Neural cell (in vitro differentiated cells): Measurements from ENCODE around the gene PCDH9.
A peak's percentile ranks its signal among the peaks of the same experiment; 100 is the strongest.

ENCODE experiments used
- EP300 ChIP-seq: fragments of 450-650 bp; conservative IDR thresholded peaks from 2 replicates; pipeline ENCODE4 v1.6.1; 2014; ENCODE audit warnings: antibody characterized with exemption, mild to moderate bottlenecking, moderate library complexity; ENCODE audit not compliant: poor library complexity, severe bottlenecking
- RAD21 ChIP-seq: fragments of 450-650 bp; conservative IDR thresholded peaks from 2 replicates; pipeline ENCODE4 v1.6.1; 2014; ENCODE audit warnings: antibody characterized with exemption, mild to moderate bottlenecking, moderate library complexity
- SMC3 ChIP-seq: fragments of 450-650 bp; conservative IDR thresholded peaks from 2 replicates; pipeline ENCODE4 v1.6.1; 2014; ENCODE audit warnings: antibody characterized with exemption, mild to moderate bottlenecking, moderate library complexity; ENCODE audit not compliant: poor library complexity
- TAF1 ChIP-seq: IDR thresholded peaks from 2 replicates; pipeline ENCODE4 v1.6.1; 2012; ENCODE audit warnings: low read depth
- TF ChIP-seq, protein P1 (sequence below): fragments of 450-650 bp; IDR thresholded peaks from 2 replicates; pipeline ENCODE4 v1.5.1; 2014; ENCODE audit warnings: antibody characterized with exemption, mild to moderate bottlenecking, moderate library complexity; ENCODE audit not compliant: poor library complexity, severe bottlenecking

DNA sequence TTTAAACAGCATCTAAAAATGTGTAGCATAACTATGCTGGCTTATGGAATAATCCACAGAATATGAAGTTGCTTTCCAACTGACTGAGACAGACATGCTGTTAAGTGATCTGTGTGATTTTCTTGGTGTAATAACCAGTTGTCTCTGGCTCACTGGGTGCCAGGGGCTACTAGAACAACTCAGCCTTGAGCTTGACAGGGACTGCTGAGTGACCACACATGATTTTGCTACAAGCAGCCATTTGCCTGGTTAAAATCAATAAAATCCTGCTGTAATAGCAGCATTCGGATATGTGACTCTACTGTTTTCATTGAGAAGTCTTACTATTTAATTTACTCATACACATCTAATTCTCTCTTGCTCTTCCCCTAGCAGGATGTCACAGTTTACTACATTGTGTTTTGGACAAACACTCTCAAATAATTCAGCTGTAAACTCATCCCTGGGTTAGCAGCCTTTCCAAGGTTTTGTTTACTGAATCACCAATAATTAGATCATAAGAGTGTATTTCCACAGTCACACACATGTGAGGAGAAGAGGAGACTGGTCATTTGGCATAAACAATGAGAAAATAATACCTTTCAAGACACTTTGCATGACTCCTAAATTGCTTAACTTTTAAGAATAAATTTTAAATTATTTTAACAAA is 426.2 kb downstream of the PCDH9 start:
- TF ChIP-seq, protein P1, sequence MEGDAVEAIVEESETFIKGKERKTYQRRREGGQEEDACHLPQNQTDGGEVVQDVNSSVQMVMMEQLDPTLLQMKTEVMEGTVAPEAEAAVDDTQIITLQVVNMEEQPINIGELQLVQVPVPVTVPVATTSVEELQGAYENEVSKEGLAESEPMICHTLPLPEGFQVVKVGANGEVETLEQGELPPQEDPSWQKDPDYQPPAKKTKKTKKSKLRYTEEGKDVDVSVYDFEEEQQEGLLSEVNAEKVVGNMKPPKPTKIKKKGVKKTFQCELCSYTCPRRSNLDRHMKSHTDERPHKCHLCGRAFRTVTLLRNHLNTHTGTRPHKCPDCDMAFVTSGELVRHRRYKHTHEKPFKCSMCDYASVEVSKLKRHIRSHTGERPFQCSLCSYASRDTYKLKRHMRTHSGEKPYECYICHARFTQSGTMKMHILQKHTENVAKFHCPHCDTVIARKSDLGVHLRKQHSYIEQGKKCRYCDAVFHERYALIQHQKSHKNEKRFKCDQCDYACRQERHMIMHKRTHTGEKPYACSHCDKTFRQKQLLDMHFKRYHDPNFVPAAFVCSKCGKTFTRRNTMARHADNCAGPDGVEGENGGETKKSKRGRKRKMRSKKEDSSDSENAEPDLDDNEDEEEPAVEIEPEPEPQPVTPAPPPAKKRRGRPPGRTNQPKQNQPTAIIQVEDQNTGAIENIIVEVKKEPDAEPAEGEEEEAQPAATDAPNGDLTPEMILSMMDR, result no peak
- TF ChIP-seq TAF1, result no peak
- no peak for TF ChIP-seq SMC3
- peak; percentile 7 for TF ChIP-seq RAD21
- TF ChIP-seq EP300, result peak; percentile 79
